ENCODE results near the gene SETBP1. TPM values are rescaled to one million over a fixed set of nuclear protein-coding genes. Genes with fewer than 3 reads are reported as not detected.

SETBP1 gene
- total RNA-seq, 1 experiment from 2014 or later, result 0.23 TPM

- Histone ChIP-seq H3K27me3 (ENCODE audit: control insufficient read depth, insufficient read depth, low read length) (no peaks in the 10 kb centered on the region), H3K4me1 (ENCODE audit: control insufficient read depth, insufficient read depth, low read length) (no peaks in the 10 kb centered on the region), H3K36me3 (ENCODE audit: control insufficient read depth, insufficient read depth, low read length) (no peaks in the 10 kb centered on the region), H3K27ac (ENCODE audit: low read length) (no peak overlapping the region), H3K4me3 (ENCODE audit: low read depth in 2 of 2, low read length in 2 of 2) (no peak overlapping the region), H3K9me3 (ENCODE audit: control insufficient read depth, insufficient read depth, low read depth, low read length) (no peaks in the 10 kb centered on the region)
- ChIA-PET POLR2A (no interaction called here), CTCF (no interaction called here)
- in situ Hi-C loops (cut with HindIII; ENCODE audit: low pct_unique_long_range_greater_than_20kb, low sequenced_read_pairs) (no loop called here), intact Hi-C loops (cut with micrococcal nuclease; ENCODE audit: unreplicated experiment) (no loop called here)
- no peak for ATAC-seq
- no peak for TF ChIP-seq SIN3A (IDR thresholded peaks at IDR 0.05; ENCODE audit: borderline replicate concordance, insufficient read depth, low read depth, low read length)
- TF ChIP-seq TCF7L2 (IDR thresholded peaks at IDR 0.05; ENCODE audit: low read depth, low read length), result no peak
- TF ChIP-seq, protein P1, sequence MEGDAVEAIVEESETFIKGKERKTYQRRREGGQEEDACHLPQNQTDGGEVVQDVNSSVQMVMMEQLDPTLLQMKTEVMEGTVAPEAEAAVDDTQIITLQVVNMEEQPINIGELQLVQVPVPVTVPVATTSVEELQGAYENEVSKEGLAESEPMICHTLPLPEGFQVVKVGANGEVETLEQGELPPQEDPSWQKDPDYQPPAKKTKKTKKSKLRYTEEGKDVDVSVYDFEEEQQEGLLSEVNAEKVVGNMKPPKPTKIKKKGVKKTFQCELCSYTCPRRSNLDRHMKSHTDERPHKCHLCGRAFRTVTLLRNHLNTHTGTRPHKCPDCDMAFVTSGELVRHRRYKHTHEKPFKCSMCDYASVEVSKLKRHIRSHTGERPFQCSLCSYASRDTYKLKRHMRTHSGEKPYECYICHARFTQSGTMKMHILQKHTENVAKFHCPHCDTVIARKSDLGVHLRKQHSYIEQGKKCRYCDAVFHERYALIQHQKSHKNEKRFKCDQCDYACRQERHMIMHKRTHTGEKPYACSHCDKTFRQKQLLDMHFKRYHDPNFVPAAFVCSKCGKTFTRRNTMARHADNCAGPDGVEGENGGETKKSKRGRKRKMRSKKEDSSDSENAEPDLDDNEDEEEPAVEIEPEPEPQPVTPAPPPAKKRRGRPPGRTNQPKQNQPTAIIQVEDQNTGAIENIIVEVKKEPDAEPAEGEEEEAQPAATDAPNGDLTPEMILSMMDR (IDR thresholded peaks at IDR 0.05), result no peak
- BruUV-seq (replicated peaks), result no TSS peak
- DNase-seq (ENCODE audit: low read depth, low spot score), result no peak
These were observed 171.4 kb downstream of the SETBP1 start for GRCh38 chr18:44851856-44852621.

- intact Hi-C loops (cut with micrococcal nuclease; ENCODE audit: unreplicated experiment), result no loop called here
- CTCF ChIA-PET, result no interaction called here
- Histone ChIP-seq H3K4me3 (ENCODE audit: low read depth in 2 of 2, low read length in 2 of 2) (no peak overlapping the region), H3K27ac (ENCODE audit: low read length) (no peak overlapping the region), H3K9me3 (ENCODE audit: control insufficient read depth, insufficient read depth, low read depth, low read length) (no peaks in the 10 kb centered on the region), H3K27me3 (ENCODE audit: control insufficient read depth, insufficient read depth, low read length) (no peaks in the 10 kb centered on the region), H3K4me1 (ENCODE audit: control insufficient read depth, insufficient read depth, low read length) (no peaks in the 10 kb centered on the region), H3K36me3 (ENCODE audit: control insufficient read depth, insufficient read depth, low read length) (no peaks in the 10 kb centered on the region)
- TF ChIP-seq SIN3A (IDR thresholded peaks at IDR 0.05; ENCODE audit: borderline replicate concordance, insufficient read depth, low read depth, low read length) (no peak), POLR2AphosphoS5 (IDR thresholded peaks at IDR 0.05; ENCODE audit: low read depth, low read length) (no peak), TCF7L2 (IDR thresholded peaks at IDR 0.05; ENCODE audit: low read depth, low read length) (no peak)
- TF ChIP-seq, protein P1 (IDR thresholded peaks at IDR 0.05), result no peak
- TF ChIP-seq, protein P2, sequence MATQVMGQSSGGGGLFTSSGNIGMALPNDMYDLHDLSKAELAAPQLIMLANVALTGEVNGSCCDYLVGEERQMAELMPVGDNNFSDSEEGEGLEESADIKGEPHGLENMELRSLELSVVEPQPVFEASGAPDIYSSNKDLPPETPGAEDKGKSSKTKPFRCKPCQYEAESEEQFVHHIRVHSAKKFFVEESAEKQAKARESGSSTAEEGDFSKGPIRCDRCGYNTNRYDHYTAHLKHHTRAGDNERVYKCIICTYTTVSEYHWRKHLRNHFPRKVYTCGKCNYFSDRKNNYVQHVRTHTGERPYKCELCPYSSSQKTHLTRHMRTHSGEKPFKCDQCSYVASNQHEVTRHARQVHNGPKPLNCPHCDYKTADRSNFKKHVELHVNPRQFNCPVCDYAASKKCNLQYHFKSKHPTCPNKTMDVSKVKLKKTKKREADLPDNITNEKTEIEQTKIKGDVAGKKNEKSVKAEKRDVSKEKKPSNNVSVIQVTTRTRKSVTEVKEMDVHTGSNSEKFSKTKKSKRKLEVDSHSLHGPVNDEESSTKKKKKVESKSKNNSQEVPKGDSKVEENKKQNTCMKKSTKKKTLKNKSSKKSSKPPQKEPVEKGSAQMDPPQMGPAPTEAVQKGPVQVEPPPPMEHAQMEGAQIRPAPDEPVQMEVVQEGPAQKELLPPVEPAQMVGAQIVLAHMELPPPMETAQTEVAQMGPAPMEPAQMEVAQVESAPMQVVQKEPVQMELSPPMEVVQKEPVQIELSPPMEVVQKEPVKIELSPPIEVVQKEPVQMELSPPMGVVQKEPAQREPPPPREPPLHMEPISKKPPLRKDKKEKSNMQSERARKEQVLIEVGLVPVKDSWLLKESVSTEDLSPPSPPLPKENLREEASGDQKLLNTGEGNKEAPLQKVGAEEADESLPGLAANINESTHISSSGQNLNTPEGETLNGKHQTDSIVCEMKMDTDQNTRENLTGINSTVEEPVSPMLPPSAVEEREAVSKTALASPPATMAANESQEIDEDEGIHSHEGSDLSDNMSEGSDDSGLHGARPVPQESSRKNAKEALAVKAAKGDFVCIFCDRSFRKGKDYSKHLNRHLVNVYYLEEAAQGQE (IDR thresholded peaks at IDR 0.05; ENCODE audit: insufficient read depth in 1 of 2, low read depth in 2 of 2, low read length in 1 of 2), result no peak
- no peak for ATAC-seq
- BruUV-seq (replicated peaks), result no TSS peak
- no peak for DNase-seq (ENCODE audit: low read depth, low spot score)
- POLR2A ChIA-PET, result no interaction called here
- in situ Hi-C loops (cut with HindIII; ENCODE audit: low pct_unique_long_range_greater_than_20kb, low sequenced_read_pairs), result no loop called here
These were observed 172.1 kb downstream of the SETBP1 start for GRCh38 chr18:44852818-44853217.
